Prostate gland (tissue), 2 donors: ENCODE measurements around the gene L3HYPDH. TPM values are rescaled to one million over a fixed set of nuclear protein-coding genes. Genes with fewer than 3 reads are reported as not detected.

Experiments used
- DNase-seq: peaks from one replicate; pipeline ENCODE4 v3.0.0-alpha.2; 2019; ENCODE audit warnings: low spot score
- H3K27ac ChIP-seq, 2 donors: fragments of 200-600 bp; sonication (generic); 2 replicates each; pipeline ENCODE4 v1.5.1; 2017 to 2019
- H3K27me3 ChIP-seq: fragments of 200-600 bp; sonication (generic); replicated peaks from 2 replicates; pipeline ENCODE4 v1.5.1; 2019; ENCODE audit not compliant: insufficient read depth
- H3K36me3 ChIP-seq, 2 donors: fragments of 200-600 bp; sonication (generic); 1 replicate in 1 of 2; 2 replicates in 1 of 2; pipeline versions ENCODE4 v1.5.1 to v1.8.1; 2017 to 2019
- H3K4me1 ChIP-seq: fragments of 200-600 bp; sonication (generic); replicated peaks from 2 replicates; pipeline ENCODE4 v1.5.1; 2019
- H3K4me3 ChIP-seq, 2 donors: fragments of 200-600 bp; sonication (generic); 2 replicates each; pipeline ENCODE4 v1.5.1; 2017 to 2019
- H3K9me3 ChIP-seq: fragments of 200-600 bp; sonication (generic); 2 replicates; pipeline ENCODE4 v1.5.1; 2017
- POLR2A ChIP-seq: fragments of 450-650 bp; IDR thresholded peaks from one replicate; pipeline ENCODE4 v1.6.1; 2016; ENCODE audit warnings: antibody characterized with exemption, mild to moderate bottlenecking
- POLR2AphosphoS5 ChIP-seq: sonication (generic); formaldehyde crosslinking; IDR thresholded peaks from one replicate; pipeline ENCODE4 v1.6.1; 2017; ENCODE audit warnings: antibody characterized with exemption
- whole genome bisulfite sequencing: methylation state at CpG from one replicate; pipeline ENCODE4 v1.1.5; 2018; 5-methylcytosine and 5-hydroxymethylcytosine counted together
- intact Hi-C: fragments of 100-400 bp; cut with DNase I; formaldehyde crosslinking; loops from one replicate; pipeline ENCODE4 v1.14.2; 2022
- total RNA-seq, 2 donors: library from RNA; depleted of rRNA; stranded (reverse); fragments of >200 nt; gene quantifications; one replicate each; pipeline ENCODE4 v1.1.0, GENCODE V29; 2016
- TF ChIP-seq, protein P1 (sequence below), 4 experiments: fragments of 200-600 bp in 2 of 4; fragments of 450-650 bp in 2 of 4; sonication (generic) in 2 of 4; IDR thresholded peaks; 1 replicate in 3 of 4; 2 replicates in 1 of 4; pipeline ENCODE4 v1.5.1; 2016 to 2019; ENCODE audit warnings: antibody characterized with exemption in 4 of 4, mild to moderate bottlenecking in 2 of 4, moderate library complexity in 2 of 4

The L3HYPDH gene
- total RNA-seq, 2 donors from 2014 or later, result 34.6 to 50.3 TPM

DNA sequence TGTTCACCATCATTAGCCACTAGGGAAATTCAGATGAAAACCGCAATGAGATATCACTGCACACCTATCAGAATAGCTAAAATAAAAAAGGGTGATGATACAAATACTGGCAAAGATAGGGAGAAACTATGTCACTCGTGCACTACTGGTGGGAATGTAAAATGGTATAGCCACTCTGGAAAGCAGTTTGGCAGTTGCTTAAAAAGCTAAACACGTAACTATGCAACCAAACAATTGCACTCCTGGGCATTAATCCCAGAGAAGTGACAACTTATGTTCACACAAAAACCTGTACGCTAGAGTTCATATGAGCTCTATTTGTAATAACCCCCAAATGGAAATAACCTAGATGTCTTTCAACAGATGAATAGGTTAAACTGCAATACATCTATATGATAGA, 54.4 kb downstream of the L3HYPDH start:
- WGBS, result 47% methylated on average over 4 of the region's 4 CpGs
- no peaks in the 10 kb centered on the region for H3K27me3 ChIP-seq
- H3K9me3 ChIP-seq, result no peaks in the 10 kb centered on the region
- no peak for DNase-seq
- intact Hi-C loops, result loop anchor here (5.0 kb wide), 4 partner anchors 52 to 297 kb away; partner anchors contain the start of gene DAAM1
- no peak overlapping the region for H3K4me3 ChIP-seq
- TF ChIP-seq POLR2AphosphoS5 (no peak), POLR2A (no peak)
- H3K27ac ChIP-seq, result no peak overlapping the region
- no peaks in the 10 kb centered on the region for H3K36me3 ChIP-seq
- H3K4me1 ChIP-seq, result no peaks in the 10 kb centered on the region

- TF ChIP-seq POLR2A, result no peak
- TF ChIP-seq, protein P1, sequence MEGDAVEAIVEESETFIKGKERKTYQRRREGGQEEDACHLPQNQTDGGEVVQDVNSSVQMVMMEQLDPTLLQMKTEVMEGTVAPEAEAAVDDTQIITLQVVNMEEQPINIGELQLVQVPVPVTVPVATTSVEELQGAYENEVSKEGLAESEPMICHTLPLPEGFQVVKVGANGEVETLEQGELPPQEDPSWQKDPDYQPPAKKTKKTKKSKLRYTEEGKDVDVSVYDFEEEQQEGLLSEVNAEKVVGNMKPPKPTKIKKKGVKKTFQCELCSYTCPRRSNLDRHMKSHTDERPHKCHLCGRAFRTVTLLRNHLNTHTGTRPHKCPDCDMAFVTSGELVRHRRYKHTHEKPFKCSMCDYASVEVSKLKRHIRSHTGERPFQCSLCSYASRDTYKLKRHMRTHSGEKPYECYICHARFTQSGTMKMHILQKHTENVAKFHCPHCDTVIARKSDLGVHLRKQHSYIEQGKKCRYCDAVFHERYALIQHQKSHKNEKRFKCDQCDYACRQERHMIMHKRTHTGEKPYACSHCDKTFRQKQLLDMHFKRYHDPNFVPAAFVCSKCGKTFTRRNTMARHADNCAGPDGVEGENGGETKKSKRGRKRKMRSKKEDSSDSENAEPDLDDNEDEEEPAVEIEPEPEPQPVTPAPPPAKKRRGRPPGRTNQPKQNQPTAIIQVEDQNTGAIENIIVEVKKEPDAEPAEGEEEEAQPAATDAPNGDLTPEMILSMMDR (IDR thresholded peaks at IDR 0.05), result peak in 2 of 4 experiments; percentile 15 to 28
- Histone ChIP-seq H3K27me3 (no peaks in the 10 kb centered on the region), H3K9me3 (no peaks in the 10 kb centered on the region), H3K27ac (peak overlapping the region in 1 of 2 donors; percentile 34), H3K4me1 (no peaks in the 10 kb centered on the region), H3K4me3 (no peak overlapping the region), H3K36me3 (no peaks in the 10 kb centered on the region)
- 81% methylated on average over 1 of the region's 1 CpG for WGBS
- DNase-seq, result no peak
- intact Hi-C loops, result loop anchor here (5.0 kb wide), 4 partner anchors 51 to 296 kb away; partner anchors contain the start of gene DAAM1
Observed at GRCh38 chr14:59428581-59429012, 55.6 kb downstream of the L3HYPDH start.

- Histone ChIP-seq H3K27ac (peak overlapping the region; percentile 34 to 39), H3K4me3 (no peak overlapping the region), H3K4me1 (no peaks in the 10 kb centered on the region), H3K9me3 (no peaks in the 10 kb centered on the region), H3K27me3 (no peaks in the 10 kb centered on the region), H3K36me3 (no peaks in the 10 kb centered on the region)
- no peak for TF ChIP-seq POLR2A
- TF ChIP-seq POLR2AphosphoS5, result no peak
- TF ChIP-seq, protein P1 (IDR thresholded peaks at IDR 0.05), result no peak
- intact Hi-C loops, result loop anchor here (5.0 kb wide), 4 partner anchors 51 to 296 kb away; partner anchors contain the start of gene DAAM1
- DNase-seq, result no peak
- WGBS, result 71% methylated on average over 13 of the region's 13 CpGs
Observed at GRCh38 chr14:59427653-59428580, 56.3 kb downstream of the L3HYPDH start.

GRCh38 chr14:59425322-59425935, 58.8 kb downstream of the L3HYPDH start:
- H3K27ac ChIP-seq, result peak overlapping the region; percentile 6 to 57
- no peak for TF ChIP-seq POLR2AphosphoS5
- TF ChIP-seq POLR2A, result no peak
- TF ChIP-seq, protein P1 (IDR thresholded peaks at IDR 0.05), result no peak

GRCh38 chr14:59424341-59425071, 59.7 kb downstream of the L3HYPDH start:
- 52% methylated on average over 4 of the region's 4 CpGs for WGBS
- Histone ChIP-seq H3K36me3 (no peaks in the 10 kb centered on the region), H3K27ac (peak overlapping the region; percentile 6 to 57), H3K9me3 (no peaks in the 10 kb centered on the region), H3K4me3 (no peak overlapping the region), H3K27me3 (no peaks in the 10 kb centered on the region), H3K4me1 (no peaks in the 10 kb centered on the region)
- TF ChIP-seq POLR2A (no peak), POLR2AphosphoS5 (no peak)
- TF ChIP-seq, protein P1 (IDR thresholded peaks at IDR 0.05), result no peak
- intact Hi-C loops, result loop anchor here (5.0 kb wide), 4 partner anchors 47 to 292 kb away; partner anchors contain the start of gene DAAM1
- no peak for DNase-seq

More at GRCh38 chr14:59425322-59425935, 58.8 kb downstream of the L3HYPDH start:
- H3K4me3 ChIP-seq, result no peak overlapping the region
- no peak for DNase-seq
- no peaks in the 10 kb centered on the region for H3K27me3 ChIP-seq
- WGBS, result 48% methylated on average over 3 of the region's 3 CpGs
- no peaks in the 10 kb centered on the region for H3K36me3 ChIP-seq
- no peaks in the 10 kb centered on the region for H3K9me3 ChIP-seq
- no peaks in the 10 kb centered on the region for H3K4me1 ChIP-seq
- intact Hi-C loops, result loop anchor here (5.0 kb wide), 4 partner anchors 48 to 293 kb away; partner anchors contain the start of gene DAAM1
